ENCODE measurements around the gene POLG2.

DNA sequence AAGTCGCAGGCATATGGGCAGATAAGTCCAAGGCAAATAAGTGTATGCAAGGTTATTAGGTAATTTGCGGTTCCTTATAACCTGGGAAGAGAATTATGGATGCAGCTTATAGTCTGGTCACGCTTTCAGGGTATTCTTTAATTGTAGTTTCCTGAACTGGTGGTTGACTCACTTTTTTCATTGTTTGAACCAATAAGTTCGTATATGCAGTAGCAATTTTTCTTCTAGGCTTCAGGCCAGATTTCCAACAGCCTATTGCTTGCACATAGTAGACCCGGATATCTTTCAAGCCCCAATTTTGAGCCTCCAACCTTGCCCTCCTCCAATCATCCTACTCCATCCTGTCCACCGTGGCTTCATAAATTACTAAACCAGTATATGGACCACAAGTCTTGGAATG, 22.7 kb upstream of the POLG2 start:
- no peak for TF ChIP-seq POLR2A (IDR thresholded peaks at IDR 0.05; ENCODE audit: low read length)
- TF ChIP-seq MAFK (IDR thresholded peaks at IDR 0.05; ENCODE audit: partially characterized antibody), result no peak
- TF ChIP-seq CTCF (IDR thresholded peaks at IDR 0.05), result no peak
- TF ChIP-seq NPAS2 (CRISPR knock-in tag; IDR thresholded peaks at IDR 0.05; ENCODE audit: borderline replicate concordance), result no peak
- no peak for TF ChIP-seq HDAC2 (IDR thresholded peaks at IDR 0.05)
- no peak for TF ChIP-seq EP300 (IDR thresholded peaks at IDR 0.05)
- TF ChIP-seq CEBPB (IDR thresholded peaks at IDR 0.05), result no peak
- TF ChIP-seq, protein P1, sequence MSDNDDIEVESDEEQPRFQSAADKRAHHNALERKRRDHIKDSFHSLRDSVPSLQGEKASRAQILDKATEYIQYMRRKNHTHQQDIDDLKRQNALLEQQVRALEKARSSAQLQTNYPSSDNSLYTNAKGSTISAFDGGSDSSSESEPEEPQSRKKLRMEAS (IDR thresholded peaks at IDR 0.05), result no peak
- TF ChIP-seq ZSCAN20 (CRISPR knock-in tag; IDR thresholded peaks at IDR 0.05), result no peak
- no peak for TF ChIP-seq POLR2AphosphoS2 (conservative IDR thresholded peaks at IDR 0.05; ENCODE audit: low read length)
